Tibial artery (tissue), 4 donors: ENCODE data around the gene NOS3.

Source experiments
- DNase-seq, 2 donors: peaks; one replicate each; pipeline ENCODE4 v3.0.0-alpha.2; 2019
- H3K27ac ChIP-seq, 2 donors: fragments of 200-600 bp; sonication (generic) in 1 of 2; 1 replicate in 1 of 2; 2 replicates in 1 of 2; pipeline ENCODE4 v1.5.1; 2018 to 2019; ENCODE audit warnings: mild to moderate bottlenecking in 1 of 2
- H3K27me3 ChIP-seq, 2 donors: fragments of 200-600 bp; sonication (generic) in 1 of 2; one replicate each; pipeline versions ENCODE4 v1.5.1 to v1.6.0; 2016 to 2019
- H3K36me3 ChIP-seq, 3 donors: fragments of 200-600 bp; sonication (generic) in 2 of 3; one replicate each; pipeline ENCODE4 v1.5.1; 2016 to 2019; ENCODE audit warnings: mild to moderate bottlenecking in 2 of 3
- H3K4me1 ChIP-seq, 4 donors: fragments of 200-600 bp; sonication (generic) in 2 of 4; 1 replicate in 3 of 4; 2 replicates in 1 of 4; pipeline ENCODE4 v1.5.1; 2016 to 2019
- H3K4me3 ChIP-seq, 2 donors: fragments of 200-600 bp; sonication (generic) in 1 of 2; 1 replicate in 1 of 2; 2 replicates in 1 of 2; pipeline ENCODE4 v1.5.1; 2018 to 2019; ENCODE audit warnings: mild to moderate bottlenecking in 2 of 2
- H3K9me3 ChIP-seq, 3 donors: fragments of 200-600 bp; sonication (generic) in 1 of 3; one replicate each; pipeline ENCODE4 v1.5.1; 2016 to 2019
- CTCF ChIP-seq, 2 experiments: fragments of 200-600 bp in 1 of 2; fragments of 450-650 bp in 1 of 2; IDR thresholded peaks; one replicate each; pipeline ENCODE4 v1.5.1; 2017 to 2019; ENCODE audit warnings: antibody characterized with exemption in 2 of 2, mild to moderate bottlenecking in 1 of 2, moderate library complexity in 1 of 2
- intact Hi-C: fragments of 100-400 bp; cut with DNase I; formaldehyde crosslinking; loops from one replicate; pipeline ENCODE4 v1.15.0; 2023; ENCODE audit warnings: low total_unique reads

Gene NOS3

GRCh38 chr7:151046603-151047573, 56.1 kb downstream of the NOS3 start:
- H3K9me3 ChIP-seq, result no peaks in the 10 kb centered on the region
- no peak overlapping the region for H3K27ac ChIP-seq
- DNase-seq, result no peak
- H3K36me3 ChIP-seq, result peaks cover 0 to 42% (median 10%) of the 10 kb centered on the region in 3 donors
- intact Hi-C loops, result no loop called here
- peaks cover 0 to 16% (median 8%) of the 10 kb centered on the region in 4 donors for H3K4me1 ChIP-seq
- peaks cover 0 to 20% of the 10 kb centered on the region in 2 donors for H3K27me3 ChIP-seq
- TF ChIP-seq CTCF (IDR thresholded peaks at IDR 0.05), result no peak
- no peak overlapping the region for H3K4me3 ChIP-seq

GRCh38 chr7:151047976-151048815, 57.4 kb downstream of the NOS3 start, which contains the start of gene ASIC3:
ASIC3 (plus strand) TSS chr7:151048531; CDS start chr7:151048886, 355 bp downstream.
- intact Hi-C loops, result no loop called here

GRCh38 chr7:151048911-151049463, 58.2 kb downstream of the NOS3 start:
- TF ChIP-seq CTCF (IDR thresholded peaks at IDR 0.05), result no peak
- intact Hi-C loops, result no loop called here
- H3K9me3 ChIP-seq, result no peaks in the 10 kb centered on the region
- H3K27me3 ChIP-seq, result peaks cover 0 to 20% of the 10 kb centered on the region in 2 donors
- H3K36me3 ChIP-seq, result peaks cover 0 to 33% (median 6%) of the 10 kb centered on the region in 3 donors
- H3K4me1 ChIP-seq, result peaks cover 0 to 16% (median 8%) of the 10 kb centered on the region in 4 donors
- H3K4me3 ChIP-seq, result no peak overlapping the region
- DNase-seq, result no peak
- H3K27ac ChIP-seq, result no peak overlapping the region

More at GRCh38 chr7:151047976-151048815, 57.4 kb downstream of the NOS3 start, which contains the start of gene ASIC3:
- Histone ChIP-seq H3K27me3 (peaks cover 0 to 20% of the 10 kb centered on the region in 2 donors), H3K4me1 (peaks cover 0 to 16% (median 8%) of the 10 kb centered on the region in 4 donors), H3K36me3 (peaks cover 0 to 31% (median 8%) of the 10 kb centered on the region in 3 donors), H3K9me3 (no peaks in the 10 kb centered on the region), H3K27ac (no peak within 1 kb of the TSS), H3K4me3 (no peak within 1 kb of the TSS)
- no peak for DNase-seq
- TF ChIP-seq CTCF (IDR thresholded peaks at IDR 0.05), result no peak

- Histone ChIP-seq H3K9me3 (no peaks in the 10 kb centered on the region), H3K27ac (no peak overlapping the region), H3K36me3 (peaks cover 0 to 14% (median 0%) of the 10 kb centered on the region in 3 donors), H3K4me3 (no peak overlapping the region), H3K27me3 (peaks cover 0 to 20% of the 10 kb centered on the region in 2 donors), H3K4me1 (peaks cover 0 to 16% (median 8%) of the 10 kb centered on the region in 4 donors)
- intact Hi-C loops, result no loop called here
- no peak for DNase-seq
- no peak for TF ChIP-seq CTCF (IDR thresholded peaks at IDR 0.05)
These were observed 60.3 kb downstream of the NOS3 start for GRCh38 chr7:151051108-151051507.

GRCh38 chr7:151053096-151053495, 62.3 kb downstream of the NOS3 start:
- no peak overlapping the region for H3K27ac ChIP-seq
- peaks cover 0 to 12% (median 0%) of the 10 kb centered on the region in 3 donors for H3K36me3 ChIP-seq
- intact Hi-C loops, result no loop called here
- TF ChIP-seq CTCF (IDR thresholded peaks at IDR 0.05), result no peak
- DNase-seq, result no peak
- no peak overlapping the region for H3K4me3 ChIP-seq
- peaks cover 0 to 20% of the 10 kb centered on the region in 2 donors for H3K27me3 ChIP-seq
- H3K9me3 ChIP-seq, result no peaks in the 10 kb centered on the region
- peaks cover 0 to 21% (median 15%) of the 10 kb centered on the region in 4 donors for H3K4me1 ChIP-seq
